Stimulated activated CD4-positive, alpha-beta T cell treated with anti-CD3 and anti-CD28 coated beads, Interleukin-12 subunit alpha, Interleukin-12 subunit beta, amount 100 ng/mL, for 48 hours (primary cell): Measurements from ENCODE around the gene WNT8A.
"Not testable (repeated sequence)": the region's sequence is repeated elsewhere in the genome, so short reads cannot be mapped to it uniquely, and the experiment has no call there.

Experiments
- DNase-seq, 3 donors: peaks; one replicate each; pipeline ENCODE4 v3.0.0-alpha.2; 2020; ENCODE audit warnings: low read depth in 2 of 3, low spot score in 1 of 3

The WNT8A gene, protein sequence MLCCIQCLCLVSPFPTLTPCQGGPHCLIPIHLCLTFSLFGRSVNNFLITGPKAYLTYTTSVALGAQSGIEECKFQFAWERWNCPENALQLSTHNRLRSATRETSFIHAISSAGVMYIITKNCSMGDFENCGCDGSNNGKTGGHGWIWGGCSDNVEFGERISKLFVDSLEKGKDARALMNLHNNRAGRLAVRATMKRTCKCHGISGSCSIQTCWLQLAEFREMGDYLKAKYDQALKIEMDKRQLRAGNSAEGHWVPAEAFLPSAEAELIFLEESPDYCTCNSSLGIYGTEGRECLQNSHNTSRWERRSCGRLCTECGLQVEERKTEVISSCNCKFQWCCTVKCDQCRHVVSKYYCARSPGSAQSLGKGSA

DNA sequence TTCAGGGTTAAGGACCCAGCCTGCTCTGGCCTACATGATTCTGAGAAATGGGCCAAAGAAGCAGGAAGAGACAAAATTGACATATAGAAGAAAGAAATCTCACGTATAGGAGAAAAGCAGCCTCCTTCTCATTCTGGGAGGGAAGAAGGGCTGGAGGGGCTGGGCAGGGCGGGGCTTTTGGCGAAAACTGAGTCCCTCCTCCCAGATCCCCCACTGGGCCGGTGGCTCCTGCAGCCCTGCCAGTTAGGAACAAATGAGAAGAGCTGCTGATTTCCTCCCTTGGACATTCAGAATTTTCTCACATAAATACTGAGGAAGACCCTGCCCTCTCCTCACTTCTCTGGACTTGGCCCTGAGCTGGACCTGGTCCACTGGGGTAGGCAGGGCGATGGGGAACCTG is at the start of gene WNT8A:
WNT8A (plus strand) TSS at position 332 of the 400 bp plus-strand sequence. CDS start 95 bp downstream, outside the sequence.
- DNase-seq = no peak

DNA sequence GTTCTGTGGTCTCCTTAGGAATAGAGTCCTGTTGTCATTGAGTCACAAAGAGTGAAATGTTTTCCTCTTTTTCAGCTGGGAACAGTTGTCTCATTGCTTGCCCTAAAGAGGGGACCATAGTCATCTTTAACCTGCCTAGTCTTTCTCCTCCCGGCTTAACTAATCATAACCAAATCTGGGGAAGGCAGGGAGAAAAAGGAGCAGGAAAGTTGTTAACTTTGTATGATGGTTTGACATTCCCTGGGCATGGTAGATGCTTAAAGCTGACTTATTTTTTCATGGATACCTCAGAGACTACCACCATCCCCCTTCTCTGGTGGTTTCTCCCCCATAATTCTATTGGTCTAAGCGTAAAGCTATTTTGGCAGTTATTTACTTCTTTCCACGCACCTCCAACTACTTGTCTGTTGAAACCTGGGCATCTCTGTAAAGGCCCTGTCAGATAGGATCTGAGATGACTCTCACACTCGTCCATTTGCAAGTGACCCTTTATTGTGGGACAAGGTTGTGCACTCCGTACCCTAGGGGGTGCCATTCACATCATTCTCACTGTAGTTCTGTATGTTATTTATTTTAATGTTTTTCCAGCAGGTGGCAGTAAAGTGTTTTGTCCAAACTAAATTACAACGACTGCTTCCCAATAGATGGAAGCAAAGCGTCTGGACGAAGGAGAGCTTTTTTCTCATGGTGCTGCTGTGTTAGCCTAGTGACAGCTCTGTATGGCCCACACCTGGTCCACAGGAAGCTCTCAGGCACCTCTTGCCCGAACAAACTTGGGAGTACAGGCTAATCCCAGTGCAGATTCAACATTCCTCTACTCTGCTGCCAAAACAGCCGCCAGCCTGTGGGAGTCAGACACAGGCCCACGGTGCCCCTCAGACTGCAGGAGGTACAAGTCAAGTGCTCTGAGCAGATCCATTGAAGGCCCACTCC is 48.0 kb upstream of the WNT8A start:
- DNase-seq = peak; percentile 28 to 72 (median 35)

DNA sequence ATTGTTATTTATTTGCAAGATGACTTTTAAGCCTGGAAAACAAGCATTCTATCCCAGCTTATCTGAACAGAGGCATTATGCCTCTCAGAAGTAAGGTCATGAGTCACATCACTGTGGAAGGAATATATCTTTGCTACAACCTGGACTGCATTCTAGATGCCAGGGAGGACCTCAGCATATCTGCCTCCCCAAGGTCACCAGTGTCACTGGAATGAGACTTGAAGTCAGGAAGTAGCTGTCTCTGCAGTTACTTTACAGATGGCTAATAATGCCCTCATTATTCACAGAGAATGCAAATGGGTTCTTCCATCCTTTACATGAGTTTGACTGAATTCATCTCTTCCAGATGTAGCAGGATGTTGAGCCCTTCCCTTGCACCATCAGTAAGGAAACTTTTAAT is 46.6 kb upstream of the WNT8A start:
- no peak for DNase-seq

DNA sequence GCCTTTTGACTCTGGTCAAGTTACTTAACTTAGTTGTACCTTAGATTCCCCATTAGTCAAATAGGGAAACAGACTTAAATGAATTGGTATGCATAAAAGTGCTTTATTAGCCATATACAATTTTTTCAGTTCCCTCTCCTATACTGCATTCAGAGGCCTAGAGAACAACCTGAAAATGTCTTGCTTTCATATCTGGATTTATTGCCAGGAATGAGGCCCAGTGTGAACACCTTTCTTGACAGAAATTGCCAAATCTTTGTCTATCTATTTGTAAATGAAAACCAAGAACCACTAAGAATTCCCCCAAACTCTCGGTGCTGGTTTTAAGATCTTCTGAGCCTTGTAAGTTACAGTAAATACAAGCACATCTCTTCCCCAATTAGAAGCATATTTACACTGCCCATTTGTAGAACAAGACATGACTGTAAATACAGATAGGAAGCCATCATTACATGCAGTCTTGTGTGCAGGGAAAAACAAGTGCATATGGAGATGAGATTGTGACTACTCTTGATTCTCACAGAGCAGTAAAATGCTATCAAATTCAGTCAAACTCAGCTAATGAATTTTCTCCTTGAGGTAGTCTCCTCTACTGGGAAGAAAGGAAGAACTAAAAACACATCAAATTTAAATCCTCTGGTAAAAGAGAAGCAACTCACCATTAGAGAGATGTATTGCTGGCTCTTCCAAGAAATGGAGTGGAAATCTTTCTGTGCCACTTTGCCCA is 45.8 kb upstream of the WNT8A start:
- no peak for DNase-seq

GRCh38 chr5:138038826-138039225 is 45.0 kb upstream of the WNT8A start:
- no peak for DNase-seq

GRCh38 chr5:138045283-138045682 is 38.5 kb upstream of the WNT8A start:
- DNase-seq = not testable (repeated sequence)

DNA sequence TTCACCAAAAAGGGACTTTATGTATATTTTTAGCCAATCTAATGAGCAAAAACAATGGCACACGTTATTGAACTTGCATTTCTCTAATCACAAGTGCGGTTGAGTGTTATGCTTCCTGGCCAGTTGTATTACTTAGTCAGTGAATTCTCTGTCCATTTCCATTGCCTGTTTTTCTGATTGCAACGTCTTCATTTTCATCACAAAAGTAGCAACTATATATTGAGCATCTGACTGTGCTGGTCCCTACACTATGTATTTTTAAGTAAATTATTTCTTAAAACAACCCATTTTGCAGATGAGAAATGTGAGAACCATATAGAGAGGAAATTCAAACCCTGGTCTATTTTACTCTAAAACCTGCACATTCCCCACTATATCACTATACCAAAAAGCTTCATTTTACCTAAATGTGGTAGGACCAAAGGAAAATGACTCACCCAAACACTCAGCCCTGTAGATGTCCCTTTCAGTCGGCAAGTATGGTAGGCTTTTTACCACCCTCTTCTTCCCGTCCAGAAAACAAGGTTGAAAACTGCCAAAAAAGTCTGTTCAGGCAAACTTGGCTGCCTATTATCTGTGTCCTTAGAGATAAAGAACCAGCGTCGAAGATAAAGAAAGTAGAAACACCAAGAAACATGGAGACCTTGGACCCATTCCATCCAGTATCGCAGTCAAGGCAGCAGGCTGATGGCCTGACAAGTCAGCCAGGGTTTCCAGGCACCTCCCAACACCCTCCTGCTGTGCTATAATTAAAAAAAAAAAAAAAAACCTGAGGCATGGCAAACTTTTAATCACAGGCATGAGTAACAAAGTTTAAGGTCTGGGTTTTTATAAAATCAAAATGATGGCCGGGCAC is 32.2 kb upstream of the WNT8A start:
- DNase-seq = no peak

- not testable (repeated sequence) for DNase-seq
Measured at GRCh38 chr5:138052718-138053117, 31.1 kb upstream of the WNT8A start.

DNA sequence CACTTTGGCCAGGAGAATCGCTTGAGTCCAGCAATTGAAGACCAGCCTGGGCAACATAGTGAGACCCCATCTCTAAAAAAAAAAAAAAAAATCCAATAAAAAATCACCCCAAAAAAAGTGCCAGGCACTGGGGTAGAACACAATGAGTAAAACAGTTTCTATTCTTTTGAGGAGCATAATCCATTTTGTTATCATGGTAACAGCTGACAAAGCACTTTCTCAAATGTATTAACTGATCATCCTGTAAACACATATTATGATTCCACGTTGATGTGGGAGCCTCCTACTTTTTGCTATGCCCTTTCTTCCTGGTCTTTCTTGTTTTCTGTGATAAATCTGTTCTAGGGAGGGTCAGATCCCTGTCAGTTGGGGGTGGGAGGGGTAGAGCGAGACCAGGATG is 30.3 kb upstream of the WNT8A start:
- DNase-seq = no peak

DNA sequence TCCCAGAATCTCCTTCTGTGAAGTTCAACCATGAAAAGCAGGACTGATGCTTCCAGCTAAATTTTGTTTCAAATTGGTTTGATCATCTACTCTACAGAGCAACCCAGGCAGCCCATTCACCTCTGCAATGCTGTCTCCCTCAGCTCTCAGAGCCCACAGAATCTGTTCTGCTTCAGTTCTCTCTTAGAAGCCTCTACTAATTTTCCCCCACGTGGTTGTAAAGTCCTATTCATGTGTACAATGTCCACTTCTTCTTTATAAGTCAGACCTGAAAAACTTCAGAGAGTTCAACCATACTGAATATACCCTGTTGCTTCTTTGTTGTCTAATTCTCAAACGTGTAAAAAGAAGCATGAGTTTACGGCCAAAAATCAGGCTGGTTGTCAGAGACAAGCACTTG is 29.6 kb upstream of the WNT8A start:
- DNase-seq = no peak

DNA sequence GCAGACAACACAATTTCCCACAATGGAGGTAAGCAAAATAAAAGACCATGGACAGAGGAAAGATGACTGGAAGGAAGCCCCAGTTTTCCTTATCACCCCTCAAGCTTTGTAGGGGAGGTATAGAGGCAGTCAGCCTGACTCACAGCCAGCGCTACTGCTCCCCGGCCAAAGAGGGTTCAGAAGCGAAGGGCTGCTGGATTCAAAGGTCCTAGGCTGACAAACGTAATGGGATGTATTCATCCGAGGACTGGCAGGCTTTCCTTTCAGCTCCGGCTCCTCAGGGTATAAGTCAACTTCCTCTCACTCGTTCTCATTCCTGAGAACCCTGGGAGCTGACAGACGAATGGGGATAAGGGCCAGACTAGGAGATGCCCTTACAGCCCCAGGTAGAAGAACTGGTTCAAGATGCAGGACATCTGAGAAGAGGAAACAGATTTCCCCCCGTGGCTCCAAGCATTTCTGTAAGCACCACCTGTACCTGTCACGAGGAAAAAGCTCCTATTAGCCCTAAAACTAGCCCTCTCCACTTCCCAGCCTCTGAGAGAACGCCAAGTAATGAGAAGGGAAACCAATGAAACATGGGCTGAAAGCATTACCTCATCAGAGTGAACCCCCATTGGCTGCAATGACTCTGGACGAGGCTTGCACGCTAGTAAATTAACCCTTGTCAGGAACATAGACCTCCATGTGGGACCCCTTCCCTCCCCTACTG is 28.8 kb upstream of the WNT8A start:
- DNase-seq = no peak

- DNase-seq = no peak
Measured at GRCh38 chr5:138064526-138064925, 19.3 kb upstream of the WNT8A start.

DNA sequence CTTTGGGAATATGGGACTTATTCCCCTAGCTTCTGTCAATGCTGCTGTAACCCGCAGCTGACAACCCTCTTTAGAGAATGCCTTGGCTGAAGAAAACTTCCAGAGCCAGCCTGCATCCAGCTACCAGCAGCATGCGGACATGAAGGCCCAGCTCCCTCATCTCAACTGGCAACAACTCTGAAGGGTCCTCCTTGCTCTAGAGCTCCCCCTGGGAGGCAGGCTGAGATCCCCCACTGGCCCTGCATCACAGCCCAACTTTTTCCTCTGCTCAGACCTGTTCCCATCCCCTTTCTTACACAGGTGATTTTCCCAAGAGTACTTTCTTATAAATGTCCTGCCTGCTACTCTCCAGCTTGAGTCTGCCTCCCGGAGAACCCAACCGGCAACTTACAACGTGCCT is 18.7 kb upstream of the WNT8A start:
- peak in 1 of 3 donors; percentile 3 for DNase-seq

DNA sequence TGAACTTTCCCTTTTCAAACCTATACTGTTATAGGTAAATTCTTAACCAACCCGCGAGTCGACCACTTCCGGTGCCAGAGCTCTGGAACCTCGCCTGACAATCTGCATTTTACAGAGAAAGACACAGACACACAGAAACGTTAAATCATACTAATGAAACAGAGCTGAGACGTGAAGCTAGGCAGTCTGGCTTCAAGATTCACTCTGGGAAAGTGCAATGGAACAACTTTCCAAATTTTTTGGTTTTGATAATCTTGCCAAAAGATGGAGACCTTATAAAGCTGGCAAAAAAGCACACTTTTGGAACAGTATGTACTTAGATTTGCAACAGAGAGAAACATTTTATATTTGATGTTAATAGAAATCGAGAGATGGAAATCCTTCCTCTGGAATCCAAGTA is 15.9 kb upstream of the WNT8A start:
- no peak for DNase-seq

GRCh38 chr5:138068742-138069600 is 14.9 kb upstream of the WNT8A start:
- DNase-seq = peak; percentile 58 to 73 (median 69)

DNA sequence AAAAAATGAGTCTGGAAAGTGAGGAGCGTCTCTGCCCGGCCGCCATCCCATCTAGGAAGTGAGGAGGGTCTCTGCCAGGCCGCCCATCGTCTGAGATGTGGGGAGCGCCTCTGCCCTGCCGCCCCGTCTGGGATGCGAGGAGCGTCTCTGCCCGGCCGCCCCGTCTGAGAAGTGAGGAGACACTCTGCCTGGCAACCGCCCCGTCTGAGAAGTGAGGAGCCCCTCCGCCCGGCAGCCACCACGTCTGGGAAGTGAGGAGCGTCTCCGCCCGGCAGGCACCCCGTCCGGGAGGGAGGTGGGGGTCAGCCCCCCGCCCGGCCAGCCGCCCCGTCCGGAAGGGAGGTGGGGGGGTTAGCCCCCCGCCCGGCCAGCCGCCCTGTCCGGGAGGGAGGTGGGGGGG is 13.8 kb upstream of the WNT8A start:
- not testable (repeated sequence) for DNase-seq

DNA sequence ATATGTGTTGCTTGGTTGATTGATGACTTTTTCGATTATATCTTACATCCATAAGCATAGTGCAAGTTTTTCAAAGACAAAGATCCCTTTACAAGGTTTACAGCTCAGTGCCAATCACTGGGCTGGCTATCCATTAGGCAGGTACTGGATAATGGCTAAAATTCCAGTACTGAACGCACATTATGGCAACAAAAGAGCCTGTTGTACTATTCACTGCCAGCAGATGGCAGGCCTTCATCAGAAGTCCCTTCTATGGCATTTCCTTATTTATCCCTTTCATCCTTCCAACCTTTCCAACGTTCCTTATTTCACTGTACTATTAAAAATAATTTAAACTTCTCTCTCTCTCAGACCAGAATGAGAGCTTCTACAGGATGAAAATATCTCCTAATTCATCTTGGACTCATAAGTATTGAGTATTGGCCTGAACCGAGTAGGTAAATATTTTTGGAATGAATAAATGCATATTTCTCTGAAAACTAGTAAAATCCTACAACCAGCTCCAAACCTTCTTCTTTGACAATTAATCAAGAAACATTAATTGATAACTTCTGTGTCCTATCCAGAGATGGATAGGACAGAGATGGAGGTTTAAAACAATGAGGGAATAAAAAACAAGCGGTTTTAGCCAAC is 6.7 kb upstream of the WNT8A start:
- peak in 2 of 3 donors; percentile 26 to 49 for DNase-seq

DNA sequence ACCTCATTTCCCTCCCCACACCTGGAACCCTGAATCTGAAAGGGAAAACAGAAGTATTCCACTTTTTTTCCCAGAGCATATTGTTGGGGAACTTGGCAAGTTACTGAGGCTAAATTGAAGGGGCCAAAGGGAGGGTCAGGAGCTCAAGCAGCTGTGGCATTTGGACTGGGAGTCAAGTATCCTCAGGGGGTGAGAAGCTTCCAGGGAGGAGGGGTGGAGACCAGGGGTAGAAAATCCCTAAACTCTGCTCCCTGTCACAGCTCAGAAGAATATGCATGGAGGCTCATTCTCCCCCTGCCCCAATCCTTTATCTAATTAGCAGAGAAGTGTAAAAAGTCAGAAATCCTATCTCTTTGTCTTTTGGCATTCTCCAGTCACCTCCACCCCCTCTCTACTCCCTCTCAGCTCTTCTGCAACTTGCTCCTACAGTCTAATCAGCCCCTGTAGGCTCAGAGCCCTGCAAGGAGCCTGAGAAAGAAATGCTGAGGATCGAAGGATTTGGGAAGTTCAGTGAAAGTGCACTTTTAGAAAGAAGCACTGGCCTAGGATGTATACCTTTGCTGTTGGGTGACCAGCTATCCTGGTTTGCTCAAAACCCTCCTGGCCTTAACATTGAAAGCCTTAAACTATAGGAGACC is 5.7 kb upstream of the WNT8A start:
- no peak for DNase-seq
